Measurements from ENCODE around the gene ABCB11.

Gene ABCB11

GRCh38 chr2:168998609-168999211, 32.4 kb downstream of the ABCB11 start:
- Histone ChIP-seq H3K9me3 (ENCODE audit: control insufficient read depth in 2 of 2, low read length in 2 of 2) (no peaks in the 10 kb centered on the region), H3K9ac (ENCODE audit: low read depth in 1 of 2, low read length in 2 of 2) (no peak overlapping the region)

GRCh38 chr2:168997794-168998193, 33.3 kb downstream of the ABCB11 start:
- H3K9ac ChIP-seq (ENCODE audit: low read depth in 1 of 2, low read length in 2 of 2): no peak overlapping the region
- H3K36me3 ChIP-seq (ENCODE audit: control insufficient read depth in 2 of 2, insufficient read depth in 2 of 2, low read length in 2 of 2): no peaks in the 10 kb centered on the region
- H3K4me3 ChIP-seq (ENCODE audit: low read length in 2 of 2): no peak overlapping the region
- no peaks in the 10 kb centered on the region for H3K9me3 ChIP-seq (ENCODE audit: control insufficient read depth in 2 of 2, low read length in 2 of 2)
- peaks cover 0 to 3% of the 10 kb centered on the region in 2 donors for H3K4me1 ChIP-seq (ENCODE audit: control insufficient read depth in 2 of 2, insufficient read depth in 2 of 2, low read length in 2 of 2)
- H3K27ac ChIP-seq (ENCODE audit: low read depth in 2 of 2, low read length in 2 of 2): no peak overlapping the region
- H3K27me3 ChIP-seq (ENCODE audit: control insufficient read depth in 2 of 2, insufficient read depth in 2 of 2, low read length in 2 of 2): no peaks in the 10 kb centered on the region

More at GRCh38 chr2:168998609-168999211, 32.4 kb downstream of the ABCB11 start:
- Histone ChIP-seq H3K4me1 (ENCODE audit: control insufficient read depth in 2 of 2, insufficient read depth in 2 of 2, low read length in 2 of 2) (peaks cover 0 to 3% of the 10 kb centered on the region in 2 donors), H3K4me3 (ENCODE audit: low read length in 2 of 2) (no peak overlapping the region), H3K27me3 (ENCODE audit: control insufficient read depth in 2 of 2, insufficient read depth in 2 of 2, low read length in 2 of 2) (no peaks in the 10 kb centered on the region), H3K36me3 (ENCODE audit: control insufficient read depth in 2 of 2, insufficient read depth in 2 of 2, low read length in 2 of 2) (no peaks in the 10 kb centered on the region), H3K27ac (ENCODE audit: low read depth in 2 of 2, low read length in 2 of 2) (no peak overlapping the region)

- H3K36me3 ChIP-seq (ENCODE audit: control insufficient read depth in 2 of 2, insufficient read depth in 2 of 2, low read length in 2 of 2): no peaks in the 10 kb centered on the region
- no peaks in the 10 kb centered on the region for H3K9me3 ChIP-seq (ENCODE audit: control insufficient read depth in 2 of 2, low read length in 2 of 2)
- H3K9ac ChIP-seq (ENCODE audit: low read depth in 1 of 2, low read length in 2 of 2): no peak overlapping the region
- H3K4me1 ChIP-seq (ENCODE audit: control insufficient read depth in 2 of 2, insufficient read depth in 2 of 2, low read length in 2 of 2): peaks cover 0 to 3% of the 10 kb centered on the region in 2 donors
- no peaks in the 10 kb centered on the region for H3K27me3 ChIP-seq (ENCODE audit: control insufficient read depth in 2 of 2, insufficient read depth in 2 of 2, low read length in 2 of 2)
- no peak overlapping the region for H3K27ac ChIP-seq (ENCODE audit: low read depth in 2 of 2, low read length in 2 of 2)
- no peak overlapping the region for H3K4me3 ChIP-seq (ENCODE audit: low read length in 2 of 2)
Measured at GRCh38 chr2:168997118-168997521, 34.0 kb downstream of the ABCB11 start.

GRCh38 chr2:168995744-168996143, 35.4 kb downstream of the ABCB11 start:
- H3K9me3 ChIP-seq (ENCODE audit: control insufficient read depth in 2 of 2, low read length in 2 of 2): no peaks in the 10 kb centered on the region
- no peaks in the 10 kb centered on the region for H3K36me3 ChIP-seq (ENCODE audit: control insufficient read depth in 2 of 2, insufficient read depth in 2 of 2, low read length in 2 of 2)
- H3K4me1 ChIP-seq (ENCODE audit: control insufficient read depth in 2 of 2, insufficient read depth in 2 of 2, low read length in 2 of 2): peaks cover 0 to 3% of the 10 kb centered on the region in 2 donors
- no peak overlapping the region for H3K9ac ChIP-seq (ENCODE audit: low read depth in 1 of 2, low read length in 2 of 2)
- no peak overlapping the region for H3K4me3 ChIP-seq (ENCODE audit: low read length in 2 of 2)
- no peak overlapping the region for H3K27ac ChIP-seq (ENCODE audit: low read depth in 2 of 2, low read length in 2 of 2)
- H3K27me3 ChIP-seq (ENCODE audit: control insufficient read depth in 2 of 2, insufficient read depth in 2 of 2, low read length in 2 of 2): no peaks in the 10 kb centered on the region

- Histone ChIP-seq H3K27me3 (ENCODE audit: control insufficient read depth in 2 of 2, insufficient read depth in 2 of 2, low read length in 2 of 2) (no peaks in the 10 kb centered on the region), H3K4me3 (ENCODE audit: low read length in 2 of 2) (no peak overlapping the region), H3K4me1 (ENCODE audit: control insufficient read depth in 2 of 2, insufficient read depth in 2 of 2, low read length in 2 of 2) (no peaks in the 10 kb centered on the region), H3K36me3 (ENCODE audit: control insufficient read depth in 2 of 2, insufficient read depth in 2 of 2, low read length in 2 of 2) (no peaks in the 10 kb centered on the region), H3K27ac (ENCODE audit: low read depth in 2 of 2, low read length in 2 of 2) (no peak overlapping the region), H3K9ac (ENCODE audit: low read depth in 1 of 2, low read length in 2 of 2) (no peak overlapping the region), H3K9me3 (ENCODE audit: control insufficient read depth in 2 of 2, low read length in 2 of 2) (no peaks in the 10 kb centered on the region)
Measured at GRCh38 chr2:168993538-168993937, 37.6 kb downstream of the ABCB11 start.

GRCh38 chr2:168992591-168993349, 38.4 kb downstream of the ABCB11 start:
- no peak overlapping the region for H3K9ac ChIP-seq (ENCODE audit: low read depth in 1 of 2, low read length in 2 of 2)
- H3K27me3 ChIP-seq (ENCODE audit: control insufficient read depth in 2 of 2, insufficient read depth in 2 of 2, low read length in 2 of 2): no peaks in the 10 kb centered on the region
- H3K4me3 ChIP-seq (ENCODE audit: low read length in 2 of 2): no peak overlapping the region
- H3K36me3 ChIP-seq (ENCODE audit: control insufficient read depth in 2 of 2, insufficient read depth in 2 of 2, low read length in 2 of 2): no peaks in the 10 kb centered on the region
- H3K9me3 ChIP-seq (ENCODE audit: control insufficient read depth in 2 of 2, low read length in 2 of 2): no peaks in the 10 kb centered on the region
- H3K4me1 ChIP-seq (ENCODE audit: control insufficient read depth in 2 of 2, insufficient read depth in 2 of 2, low read length in 2 of 2): no peaks in the 10 kb centered on the region
- H3K27ac ChIP-seq (ENCODE audit: low read depth in 2 of 2, low read length in 2 of 2): no peak overlapping the region

GRCh38 chr2:168992026-168992425, 39.1 kb downstream of the ABCB11 start:
- Histone ChIP-seq H3K36me3 (ENCODE audit: control insufficient read depth in 2 of 2, insufficient read depth in 2 of 2, low read length in 2 of 2) (no peaks in the 10 kb centered on the region), H3K27me3 (ENCODE audit: control insufficient read depth in 2 of 2, insufficient read depth in 2 of 2, low read length in 2 of 2) (no peaks in the 10 kb centered on the region), H3K27ac (ENCODE audit: low read depth in 2 of 2, low read length in 2 of 2) (no peak overlapping the region), H3K9me3 (ENCODE audit: control insufficient read depth in 2 of 2, low read length in 2 of 2) (no peaks in the 10 kb centered on the region), H3K9ac (ENCODE audit: low read depth in 1 of 2, low read length in 2 of 2) (no peak overlapping the region), H3K4me1 (ENCODE audit: control insufficient read depth in 2 of 2, insufficient read depth in 2 of 2, low read length in 2 of 2) (no peaks in the 10 kb centered on the region), H3K4me3 (ENCODE audit: low read length in 2 of 2) (no peak overlapping the region)

GRCh38 chr2:168988755-168989154, 42.4 kb downstream of the ABCB11 start:
- Histone ChIP-seq H3K27me3 (ENCODE audit: control insufficient read depth in 2 of 2, insufficient read depth in 2 of 2, low read length in 2 of 2) (no peaks in the 10 kb centered on the region), H3K4me3 (ENCODE audit: low read length in 2 of 2) (no peak overlapping the region), H3K36me3 (ENCODE audit: control insufficient read depth in 2 of 2, insufficient read depth in 2 of 2, low read length in 2 of 2) (no peaks in the 10 kb centered on the region), H3K27ac (ENCODE audit: low read depth in 2 of 2, low read length in 2 of 2) (no peak overlapping the region), H3K9me3 (ENCODE audit: control insufficient read depth in 2 of 2, low read length in 2 of 2) (no peaks in the 10 kb centered on the region), H3K4me1 (ENCODE audit: control insufficient read depth in 2 of 2, insufficient read depth in 2 of 2, low read length in 2 of 2) (no peaks in the 10 kb centered on the region), H3K9ac (ENCODE audit: low read depth in 1 of 2, low read length in 2 of 2) (no peak overlapping the region)

GRCh38 chr2:168986398-168986943, 44.7 kb downstream of the ABCB11 start:
- Histone ChIP-seq H3K4me1 (ENCODE audit: control insufficient read depth in 2 of 2, insufficient read depth in 2 of 2, low read length in 2 of 2) (no peaks in the 10 kb centered on the region), H3K27ac (ENCODE audit: low read depth in 2 of 2, low read length in 2 of 2) (no peak overlapping the region)

GRCh38 chr2:168981651-168982050, 49.5 kb downstream of the ABCB11 start:
- Histone ChIP-seq H3K27ac (ENCODE audit: low read depth in 2 of 2, low read length in 2 of 2) (no peak overlapping the region), H3K9ac (ENCODE audit: low read depth in 1 of 2, low read length in 2 of 2) (no peak overlapping the region), H3K36me3 (ENCODE audit: control insufficient read depth in 2 of 2, insufficient read depth in 2 of 2, low read length in 2 of 2) (no peaks in the 10 kb centered on the region), H3K9me3 (ENCODE audit: control insufficient read depth in 2 of 2, low read length in 2 of 2) (no peaks in the 10 kb centered on the region), H3K4me1 (ENCODE audit: control insufficient read depth in 2 of 2, insufficient read depth in 2 of 2, low read length in 2 of 2) (no peaks in the 10 kb centered on the region), H3K27me3 (ENCODE audit: control insufficient read depth in 2 of 2, insufficient read depth in 2 of 2, low read length in 2 of 2) (no peaks in the 10 kb centered on the region), H3K4me3 (ENCODE audit: low read length in 2 of 2) (no peak overlapping the region)

More at GRCh38 chr2:168986398-168986943, 44.7 kb downstream of the ABCB11 start:
- no peak overlapping the region for H3K9ac ChIP-seq (ENCODE audit: low read depth in 1 of 2, low read length in 2 of 2)
- no peaks in the 10 kb centered on the region for H3K27me3 ChIP-seq (ENCODE audit: control insufficient read depth in 2 of 2, insufficient read depth in 2 of 2, low read length in 2 of 2)
- H3K4me3 ChIP-seq (ENCODE audit: low read length in 2 of 2): no peak overlapping the region
- H3K9me3 ChIP-seq (ENCODE audit: control insufficient read depth in 2 of 2, low read length in 2 of 2): no peaks in the 10 kb centered on the region
- no peaks in the 10 kb centered on the region for H3K36me3 ChIP-seq (ENCODE audit: control insufficient read depth in 2 of 2, insufficient read depth in 2 of 2, low read length in 2 of 2)
